ENCODE data around the gene NFIX. TPM values are rescaled to one million over a fixed set of nuclear protein-coding genes. Genes with fewer than 3 reads are reported as not detected.

NFIX gene
- total RNA-seq, 1 donor from 2014 or later = 6.7 TPM

- Histone ChIP-seq H3K27me3 (ENCODE audit: control insufficient read depth, insufficient read depth, low read length) (peaks cover 5% of the 10 kb centered on the region), H3K36me3 (ENCODE audit: control insufficient read depth, insufficient read depth, low read length) (no peaks in the 10 kb centered on the region), H3K4me3 (ENCODE audit: low read depth, low read length) (no peak overlapping the region)
- TF ChIP-seq CTCF (IDR thresholded peaks at IDR 0.05; ENCODE audit: insufficient read depth, low read length, poor library complexity, severe bottlenecking) = peak; percentile 54
- no peak for DNase-seq (ENCODE audit: low read depth)
Observed at GRCh38 chr19:13029893-13030292, 34.6 kb downstream of the NFIX start.

GRCh38 chr19:13031917-13032623 is 36.8 kb downstream of the NFIX start:
- H3K36me3 ChIP-seq (ENCODE audit: control insufficient read depth, insufficient read depth, low read length) = no peaks in the 10 kb centered on the region
- no peak overlapping the region for H3K4me3 ChIP-seq (ENCODE audit: low read depth, low read length)
- no peaks in the 10 kb centered on the region for H3K27me3 ChIP-seq (ENCODE audit: control insufficient read depth, insufficient read depth, low read length)
- no peak for TF ChIP-seq CTCF (IDR thresholded peaks at IDR 0.05; ENCODE audit: insufficient read depth, low read length, poor library complexity, severe bottlenecking)
- DNase-seq (ENCODE audit: low read depth) = no peak

- Histone ChIP-seq H3K36me3 (ENCODE audit: control insufficient read depth, insufficient read depth, low read length) (no peaks in the 10 kb centered on the region), H3K4me3 (ENCODE audit: low read depth, low read length) (no peak overlapping the region)
- no peak for TF ChIP-seq CTCF (IDR thresholded peaks at IDR 0.05; ENCODE audit: insufficient read depth, low read length, poor library complexity, severe bottlenecking)
Observed at GRCh38 chr19:13032837-13033236, 37.6 kb downstream of the NFIX start.

GRCh38 chr19:13033244-13033643 is 38.0 kb downstream of the NFIX start:
- DNase-seq (ENCODE audit: low read depth) = no peak
- peak; percentile 17 for TF ChIP-seq CTCF (IDR thresholded peaks at IDR 0.05; ENCODE audit: insufficient read depth, low read length, poor library complexity, severe bottlenecking)
- Histone ChIP-seq H3K27me3 (ENCODE audit: control insufficient read depth, insufficient read depth, low read length) (no peaks in the 10 kb centered on the region), H3K4me3 (ENCODE audit: low read depth, low read length) (no peak overlapping the region), H3K36me3 (ENCODE audit: control insufficient read depth, insufficient read depth, low read length) (no peaks in the 10 kb centered on the region)

More at GRCh38 chr19:13032837-13033236, 37.6 kb downstream of the NFIX start:
- DNase-seq (ENCODE audit: low read depth) = no peak
- no peaks in the 10 kb centered on the region for H3K27me3 ChIP-seq (ENCODE audit: control insufficient read depth, insufficient read depth, low read length)

GRCh38 chr19:13033819-13034611 is 38.7 kb downstream of the NFIX start:
- Histone ChIP-seq H3K36me3 (ENCODE audit: control insufficient read depth, insufficient read depth, low read length) (no peaks in the 10 kb centered on the region), H3K4me3 (ENCODE audit: low read depth, low read length) (no peak overlapping the region), H3K27me3 (ENCODE audit: control insufficient read depth, insufficient read depth, low read length) (no peaks in the 10 kb centered on the region)
- no peak for DNase-seq (ENCODE audit: low read depth)
- TF ChIP-seq CTCF (IDR thresholded peaks at IDR 0.05; ENCODE audit: insufficient read depth, low read length, poor library complexity, severe bottlenecking) = peak; percentile 68
